MCF 10A (cell line): ENCODE results near the gene AOC1. TPM values are rescaled to one million over a fixed set of nuclear protein-coding genes. Genes with fewer than 3 reads are reported as not detected.

Experiments used
- BruUV-seq: library from RNA; stranded (reverse); fragments of 400-500 nt; replicated peaks from 2 replicates; lab custom pipeline; 2021; lab: Mats Ljungman, UMichigan
- CTCF ChIA-PET: fragments of 300-600 bp; sonication (Branson Sonifier 250); formaldehyde crosslinking; extraction: SDS; loops from one replicate; lab custom pipeline; 2021; ENCODE audit warnings: antibody characterized with exemption, inconsistent platforms; lab: Yijun Ruan, JAX
- POLR2A ChIA-PET: fragments of 300-600, 350-650 bp; sonication (Branson Sonifier 250); formaldehyde crosslinking; extraction: SDS; loops from one replicate; lab custom pipeline; 2020; ENCODE audit warnings: antibody characterized with exemption, inconsistent platforms; lab: Yijun Ruan, JAX
- DNase-seq: peaks from one replicate; pipeline ENCODE4 v3.0.0-alpha.2; 2018; ENCODE audit not compliant: unreplicated experiment
- H3K27ac Mint-ChIP-seq: one replicate; pipeline ENCODE4 v1.8.0; 2022; ENCODE audit warnings: mild to moderate bottlenecking, low read depth, mixed read lengths; ENCODE audit not compliant: unreplicated experiment
- H3K27me3 Mint-ChIP-seq: one replicate; pipeline ENCODE4 v1.8.0; 2022; ENCODE audit warnings: mixed read lengths; ENCODE audit not compliant: insufficient read depth, unreplicated experiment
- H3K36me3 Mint-ChIP-seq: one replicate; pipeline ENCODE4 v1.8.0; 2022; ENCODE audit warnings: mild to moderate bottlenecking, moderate library complexity, mixed read lengths; ENCODE audit not compliant: insufficient read depth, unreplicated experiment
- H3K4me1 Mint-ChIP-seq: one replicate; pipeline ENCODE4 v1.8.0; 2022; ENCODE audit warnings: mixed read lengths; ENCODE audit not compliant: insufficient read depth, unreplicated experiment
- H3K4me3 Mint-ChIP-seq: one replicate; pipeline ENCODE4 v1.8.0; 2022; ENCODE audit warnings: mild to moderate bottlenecking, moderate library complexity, mixed read lengths; ENCODE audit not compliant: unreplicated experiment
- H3K9me3 Mint-ChIP-seq: one replicate; pipeline ENCODE4 v1.8.0; 2022; ENCODE audit warnings: mixed read lengths; ENCODE audit not compliant: unreplicated experiment
- intact Hi-C: fragments of 100-400 bp; cut with micrococcal nuclease; formaldehyde crosslinking; loops from 2 replicates; pipeline ENCODE4 v1.14.1; 2022
- total RNA-seq: library from RNA; stranded (reverse); gene quantifications from 2 replicates; pipeline ENCODE4 v1.2.3, GENCODE V29; 2022
- TF ChIP-seq, protein P1 (sequence below): fragments of 200-600 bp; IDR thresholded peaks from one replicate; pipeline ENCODE4 v1.8.0; 2022; ENCODE audit warnings: antibody characterized with exemption, mild to moderate bottlenecking; ENCODE audit not compliant: unreplicated experiment

Gene AOC1
- total RNA-seq, 1 experiment from 2014 or later: 0.23 TPM

- ChIA-PET POLR2A (no interaction called here), CTCF (no interaction called here)
- no peaks in the 10 kb centered on the region for H3K4me1 Mint-ChIP-seq
- no TSS peak for BruUV-seq
- DNase-seq: no peak
- H3K27ac Mint-ChIP-seq: no peak overlapping the region
- intact Hi-C loops: no loop called here
- H3K27me3 Mint-ChIP-seq: peaks cover 69% of the 10 kb centered on the region
- TF ChIP-seq, protein P1, sequence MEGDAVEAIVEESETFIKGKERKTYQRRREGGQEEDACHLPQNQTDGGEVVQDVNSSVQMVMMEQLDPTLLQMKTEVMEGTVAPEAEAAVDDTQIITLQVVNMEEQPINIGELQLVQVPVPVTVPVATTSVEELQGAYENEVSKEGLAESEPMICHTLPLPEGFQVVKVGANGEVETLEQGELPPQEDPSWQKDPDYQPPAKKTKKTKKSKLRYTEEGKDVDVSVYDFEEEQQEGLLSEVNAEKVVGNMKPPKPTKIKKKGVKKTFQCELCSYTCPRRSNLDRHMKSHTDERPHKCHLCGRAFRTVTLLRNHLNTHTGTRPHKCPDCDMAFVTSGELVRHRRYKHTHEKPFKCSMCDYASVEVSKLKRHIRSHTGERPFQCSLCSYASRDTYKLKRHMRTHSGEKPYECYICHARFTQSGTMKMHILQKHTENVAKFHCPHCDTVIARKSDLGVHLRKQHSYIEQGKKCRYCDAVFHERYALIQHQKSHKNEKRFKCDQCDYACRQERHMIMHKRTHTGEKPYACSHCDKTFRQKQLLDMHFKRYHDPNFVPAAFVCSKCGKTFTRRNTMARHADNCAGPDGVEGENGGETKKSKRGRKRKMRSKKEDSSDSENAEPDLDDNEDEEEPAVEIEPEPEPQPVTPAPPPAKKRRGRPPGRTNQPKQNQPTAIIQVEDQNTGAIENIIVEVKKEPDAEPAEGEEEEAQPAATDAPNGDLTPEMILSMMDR: no peak
- no peak overlapping the region for H3K4me3 Mint-ChIP-seq
- H3K36me3 Mint-ChIP-seq: no peaks in the 10 kb centered on the region
- no peaks in the 10 kb centered on the region for H3K9me3 Mint-ChIP-seq
Measured at GRCh38 chr7:150848561-150849115, 3.7 kb upstream of the AOC1 start.

DNA sequence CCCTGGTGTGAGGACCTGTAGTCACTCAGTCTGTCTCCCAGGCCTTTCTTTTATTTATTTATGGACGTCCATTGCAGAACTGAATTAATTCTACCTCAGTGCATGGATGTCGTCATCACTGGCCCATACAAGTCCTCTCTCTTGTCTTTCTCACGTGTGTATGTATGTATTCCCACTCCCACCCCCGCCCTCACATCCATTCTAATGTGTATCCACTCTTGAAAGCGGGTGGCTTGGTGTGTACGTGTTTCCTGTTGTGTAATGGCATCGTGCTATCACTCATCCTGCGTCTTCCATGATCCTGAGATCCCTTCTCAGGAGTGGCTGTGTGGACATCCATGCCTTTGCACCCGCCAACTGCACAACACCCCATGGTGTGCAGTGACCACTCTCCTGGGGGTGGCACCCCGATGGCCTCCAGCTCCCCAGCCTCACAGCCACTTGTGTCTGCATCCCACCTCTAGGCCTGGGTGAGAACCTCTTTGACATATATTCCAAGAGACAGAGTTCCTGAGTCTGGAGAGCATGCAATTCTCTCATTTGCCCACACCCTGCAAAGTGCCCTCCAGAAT, 3.0 kb upstream of the AOC1 start:
- Mint-ChIP-seq H3K4me1 (no peaks in the 10 kb centered on the region), H3K27ac (no peak overlapping the region), H3K4me3 (no peak overlapping the region), H3K36me3 (no peaks in the 10 kb centered on the region), H3K27me3 (peaks cover 63% of the 10 kb centered on the region), H3K9me3 (no peaks in the 10 kb centered on the region)
- no peak for DNase-seq
- CTCF ChIA-PET: no interaction called here
- TF ChIP-seq, protein P1: no peak
- intact Hi-C loops: no loop called here
- POLR2A ChIA-PET: no interaction called here
- BruUV-seq: no TSS peak

- H3K4me3 Mint-ChIP-seq: no peak overlapping the region
- ChIA-PET CTCF (no interaction called here), POLR2A (no interaction called here)
- peaks cover 4% of the 10 kb centered on the region for H3K4me1 Mint-ChIP-seq
- intact Hi-C loops: no loop called here
- no peak overlapping the region for H3K27ac Mint-ChIP-seq
- BruUV-seq: no TSS peak
- DNase-seq: no peak
- no peaks in the 10 kb centered on the region for H3K36me3 Mint-ChIP-seq
- H3K9me3 Mint-ChIP-seq: no peaks in the 10 kb centered on the region
- TF ChIP-seq, protein P1: no peak
- H3K27me3 Mint-ChIP-seq: peaks cover 53% of the 10 kb centered on the region
Measured at GRCh38 chr7:150850273-150850672, 2.0 kb upstream of the AOC1 start.

GRCh38 chr7:150851492-150852370, 586 bp upstream of the AOC1 start:
- Mint-ChIP-seq H3K4me3 (no peak overlapping the region), H3K36me3 (no peaks in the 10 kb centered on the region), H3K27me3 (peaks cover 41% of the 10 kb centered on the region), H3K4me1 (peaks cover 14% of the 10 kb centered on the region), H3K9me3 (no peaks in the 10 kb centered on the region), H3K27ac (no peak overlapping the region)
- ChIA-PET POLR2A (no interaction called here), CTCF (interaction anchor here (0.6 to 0.9 kb wide), 2 partner anchors 9 to 137 kb away, joined by 3 read pairs; no protein-coding TSS in a partner anchor)
- DNase-seq: no peak
- intact Hi-C loops: no loop called here
- no TSS peak for BruUV-seq
- TF ChIP-seq, protein P1: no peak
